HG02852 (cell line): ENCODE data around the gene IL20RA.
"Not testable (repeated sequence)": the region's sequence is repeated elsewhere in the genome, so short reads cannot be mapped to it uniquely, and the experiment has no call there.

Experiments
- ATAC-seq: cut with Tn5 transposase; IDR thresholded peaks from one replicate; pipeline ENCODE4 v1.9.1; 2021; ENCODE audit warnings: mild to moderate bottlenecking, moderate library complexity; ENCODE audit not compliant: unreplicated experiment

The IL20RA gene

GRCh38 chr6:136975089-136975715, 69.6 kb downstream of the IL20RA start:
- no peak for ATAC-seq

GRCh38 chr6:136973781-136974180, 71.0 kb downstream of the IL20RA start:
- ATAC-seq, result not testable (repeated sequence)

GRCh38 chr6:136971609-136972008, 73.2 kb downstream of the IL20RA start:
- no peak for ATAC-seq

- ATAC-seq, result no peak
Observed at GRCh38 chr6:136969930-136970329, 74.8 kb downstream of the IL20RA start.

GRCh38 chr6:136969433-136969832, 75.3 kb downstream of the IL20RA start:
- no peak for ATAC-seq

- no peak for ATAC-seq
Observed at GRCh38 chr6:136968837-136969236, 75.9 kb downstream of the IL20RA start.

GRCh38 chr6:136967876-136968752, 76.7 kb downstream of the IL20RA start:
- peak; percentile 89 for ATAC-seq

- ATAC-seq, result no peak
Observed at GRCh38 chr6:136964398-136964797, 80.4 kb downstream of the IL20RA start.

- ATAC-seq, result no peak
Observed at GRCh38 chr6:136963259-136963658, 81.5 kb downstream of the IL20RA start.

- no peak for ATAC-seq
Observed at GRCh38 chr6:136962661-136963060, 82.1 kb downstream of the IL20RA start.

- ATAC-seq, result no peak
Observed at GRCh38 chr6:136961848-136962247, 82.9 kb downstream of the IL20RA start.

GRCh38 chr6:136960781-136961180, 84.0 kb downstream of the IL20RA start:
- no peak for ATAC-seq

GRCh38 chr6:136959935-136960334, 84.8 kb downstream of the IL20RA start:
- not testable (repeated sequence) for ATAC-seq

- no peak for ATAC-seq
Observed at GRCh38 chr6:136959471-136959891, 85.3 kb downstream of the IL20RA start.

- no peak for ATAC-seq
Observed at GRCh38 chr6:136958168-136958567, 86.6 kb downstream of the IL20RA start.

- ATAC-seq, result no peak
Observed at GRCh38 chr6:136956590-136957544, 87.9 kb downstream of the IL20RA start.

- no peak for ATAC-seq
Observed at GRCh38 chr6:136955123-136955522, 89.6 kb downstream of the IL20RA start.

GRCh38 chr6:136952714-136953260, 92.0 kb downstream of the IL20RA start:
- ATAC-seq, result no peak

GRCh38 chr6:136950436-136951126, 94.2 kb downstream of the IL20RA start:
- no peak for ATAC-seq
